Measurements from ENCODE around the gene ZNF71. TPM values are rescaled to one million over a fixed set of nuclear protein-coding genes. Genes with fewer than 3 reads are reported as not detected.

Gene ZNF71
- polyA plus RNA-seq, 4 donors: 1.4 to 3.7 (median 2.5) TPM

Other genes starting within 250 kb of the ZNF71 start
- gene ZNF582, start 201.8 kb upstream of the ZNF71 start, polyA plus RNA-seq: 1 to 10 TPM in 3 of 4 donors, under 1 TPM in 1; 0.45 to 5.6 (median 1.8) TPM
- gene ZNF583, start 191.0 kb upstream of the ZNF71 start, polyA plus RNA-seq: 1 to 10 TPM in 2 of 4 donors, under 1 TPM in 2; 0.45 to 4.1 (median 0.96) TPM
- gene ZNF667, start 118.0 kb upstream of the ZNF71 start, polyA plus RNA-seq: 1 to 10 TPM in 1 of 4 donors, under 1 TPM in 1, not detected in 2; 0.73 to 9.5 TPM
- 10 to 100 TPM in 1 of 4 donors, 1 to 10 TPM in 1, under 1 TPM in 2; 0.22 to 10.0 (median 0.91) TPM for gene ZNF471, start 87.4 kb upstream of the ZNF71 start, polyA plus RNA-seq
- 1 to 10 TPM in 2 of 4 donors, under 1 TPM in 2; 0.22 to 6.1 (median 1.1) TPM for gene ZFP28, start 56.4 kb upstream of the ZNF71 start, polyA plus RNA-seq
- gene ZNF470, start 27.8 kb upstream of the ZNF71 start, polyA plus RNA-seq: 1 to 10 TPM in 2 of 4 donors, under 1 TPM in 2; 0.54 to 7.4 (median 1.3) TPM
- under 1 TPM in 2 of 4 donors, not detected in 2; 0.09 to 0.55 TPM for gene SMIM17, start 47.9 kb downstream of the ZNF71 start, polyA plus RNA-seq
- 1 to 10 TPM in 1 of 4 donors, under 1 TPM in 1, not detected in 2; 0.76 to 2.5 TPM for gene ZNF835, start 76.5 kb downstream of the ZNF71 start, polyA plus RNA-seq
- 1 to 10 TPM in 2 of 4 donors, under 1 TPM in 1, not detected in 1; 0.27 to 5.9 (median 2.2) TPM for gene PEG3, start 245.4 kb downstream of the ZNF71 start, polyA plus RNA-seq
- under 1 TPM in 1 of 4 donors, not detected in 3; 0.30 TPM for gene ZIM2, start 245.4 kb downstream of the ZNF71 start, polyA plus RNA-seq

All from small intestine (tissue), 4 donors.